ENCODE results near the gene NDUFAF8.

The NDUFAF8 gene

GRCh38 chr17:81200695-81201580, 38.2 kb upstream of the NDUFAF8 start:
- no peak for DNase-seq

GRCh38 chr17:81202318-81202717, 36.8 kb upstream of the NDUFAF8 start:
- DNase-seq = no peak

GRCh38 chr17:81203136-81203535, 36.0 kb upstream of the NDUFAF8 start:
- no peak for DNase-seq

- DNase-seq = no peak
These were observed 34.5 kb upstream of the NDUFAF8 start for GRCh38 chr17:81204578-81204977.

GRCh38 chr17:81206166-81206565, 33.0 kb upstream of the NDUFAF8 start:
- no peak for DNase-seq

GRCh38 chr17:81206657-81207056, 32.5 kb upstream of the NDUFAF8 start:
- no peak for DNase-seq

- no peak for DNase-seq
These were observed 31.2 kb upstream of the NDUFAF8 start for GRCh38 chr17:81207610-81208581.

GRCh38 chr17:81208651-81209050, 30.5 kb upstream of the NDUFAF8 start:
- DNase-seq = no peak

GRCh38 chr17:81209141-81209540, 30.0 kb upstream of the NDUFAF8 start:
- DNase-seq = no peak

GRCh38 chr17:81210466-81210865, 28.7 kb upstream of the NDUFAF8 start:
- no peak for DNase-seq

- DNase-seq = no peak
These were observed 28.2 kb upstream of the NDUFAF8 start for GRCh38 chr17:81210868-81211267.

GRCh38 chr17:81212365-81212764, 26.8 kb upstream of the NDUFAF8 start:
- DNase-seq = no peak

- no peak for DNase-seq
These were observed 25.1 kb upstream of the NDUFAF8 start for GRCh38 chr17:81213978-81214377.

GRCh38 chr17:81217491-81217890, 21.6 kb upstream of the NDUFAF8 start:
- no peak for DNase-seq

- no peak for DNase-seq
These were observed 20.7 kb upstream of the NDUFAF8 start for GRCh38 chr17:81218459-81218858.

- DNase-seq = no peak
These were observed 20.1 kb upstream of the NDUFAF8 start for GRCh38 chr17:81218991-81219390.

- no peak for DNase-seq
These were observed 19.5 kb upstream of the NDUFAF8 start for GRCh38 chr17:81219476-81220180.

GRCh38 chr17:81221371-81221841, 17.7 kb upstream of the NDUFAF8 start:
- DNase-seq = no peak

- no peak for DNase-seq
These were observed 17.1 kb upstream of the NDUFAF8 start for GRCh38 chr17:81221842-81222619.

GRCh38 chr17:81222620-81222905, 16.6 kb upstream of the NDUFAF8 start:
- DNase-seq = no peak

- peak; percentile 93 for DNase-seq
These were observed 16.0 kb upstream of the NDUFAF8 start, which contains the start of gene CEP131 for GRCh38 chr17:81222906-81223761. Gene CEP131, minus strand, starts transcription at chr17:81222965. Its CDS starts 2,909 bp downstream, at chr17:81220056.

Data from NCI-H1105 treated with DMSO at 0.1 percent for 48 hours (cell line).